ENCODE data around the gene PIK3CB.
"Not testable (repeated sequence)": the region's sequence is repeated elsewhere in the genome, so short reads cannot be mapped to it uniquely, and the experiment has no call there.

The PIK3CB gene

DNA sequence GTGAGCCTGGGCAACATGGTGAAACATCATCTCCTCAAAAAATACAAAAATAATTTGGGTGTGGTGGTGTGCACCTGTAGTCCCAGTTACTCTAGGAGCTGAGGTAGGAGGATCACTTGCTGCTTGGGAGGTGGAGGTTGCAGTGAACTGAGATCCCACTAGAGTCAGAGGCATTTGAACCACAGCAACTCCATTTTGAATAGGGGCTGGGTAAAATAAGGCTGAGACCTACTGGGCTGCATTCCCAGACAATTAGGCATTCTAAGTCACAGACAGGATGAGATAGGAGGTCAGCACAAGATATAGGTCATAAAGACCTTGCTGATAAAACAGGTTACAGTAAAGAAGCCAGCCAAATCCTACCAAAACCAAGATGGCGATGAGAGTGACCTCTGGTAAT, 12.1 kb upstream of the PIK3CB start:
- DNase-seq = not testable (repeated sequence)

DNA sequence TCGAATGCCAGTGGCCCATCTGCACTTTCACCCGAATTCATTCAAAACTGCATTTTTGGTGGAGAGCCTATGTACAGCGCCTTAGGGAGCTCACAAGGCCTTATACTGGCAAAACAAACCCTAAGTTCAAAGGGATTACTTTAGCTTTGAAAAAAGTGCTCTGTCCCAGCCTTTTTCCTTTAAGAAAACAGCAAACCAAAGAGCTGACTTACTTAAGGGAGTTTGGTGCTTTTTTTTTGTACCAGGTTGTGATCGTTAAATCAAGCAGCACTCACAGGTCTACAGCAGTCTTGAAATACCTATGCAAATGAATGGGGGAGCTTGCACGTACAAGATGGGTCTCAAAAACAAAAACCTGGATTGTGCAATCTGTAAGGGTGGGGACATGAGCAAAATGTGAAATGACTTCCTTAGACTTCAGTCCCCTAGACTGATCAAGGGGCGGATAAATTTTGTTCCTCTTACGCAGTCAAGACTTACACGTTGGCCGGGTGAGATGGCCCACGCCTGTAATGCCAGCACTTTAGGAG, 11.6 kb upstream of the PIK3CB start:
- no peak for DNase-seq

DNA sequence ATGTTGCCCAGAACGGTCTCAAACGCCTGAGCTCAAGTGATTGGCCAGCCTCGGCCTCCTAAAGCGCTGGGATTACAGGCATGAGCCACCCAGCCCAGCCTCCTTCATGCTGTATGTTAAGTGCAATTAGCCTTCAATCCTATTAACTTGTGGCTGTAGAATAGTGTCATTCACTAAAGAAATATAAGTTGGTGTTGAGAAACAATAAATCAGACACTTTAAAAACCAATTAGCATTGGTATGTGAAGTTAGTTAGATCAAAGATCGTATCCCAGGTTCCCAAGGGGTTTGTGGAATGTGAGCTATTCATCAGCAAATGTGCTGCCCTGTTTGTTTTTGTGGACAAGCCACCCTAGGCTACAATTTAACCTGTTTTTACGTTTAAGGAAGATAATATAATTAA, 11.0 kb upstream of the PIK3CB start:
- DNase-seq = no peak

DNA sequence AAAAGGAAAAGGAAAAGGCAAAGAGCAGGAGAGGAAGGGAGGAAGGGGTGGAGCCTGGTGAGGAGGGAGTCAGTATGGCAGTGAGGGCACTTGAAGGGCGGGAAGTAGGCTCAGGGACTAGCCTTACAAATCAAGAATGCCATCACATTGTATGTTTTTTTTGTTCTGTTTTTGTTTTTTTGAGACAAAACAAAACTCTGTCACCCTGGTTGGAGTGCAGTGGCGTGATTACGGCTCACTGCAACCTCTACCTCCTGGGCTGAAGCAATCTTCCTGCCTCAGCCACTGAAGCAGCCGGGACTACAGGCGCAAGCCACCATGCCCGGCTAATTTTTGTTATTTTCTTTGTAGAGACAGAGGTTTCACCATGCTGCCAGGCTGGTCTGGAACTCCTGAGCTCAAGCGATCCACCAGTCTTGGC, 10.5 kb upstream of the PIK3CB start:
- DNase-seq = no peak

DNA sequence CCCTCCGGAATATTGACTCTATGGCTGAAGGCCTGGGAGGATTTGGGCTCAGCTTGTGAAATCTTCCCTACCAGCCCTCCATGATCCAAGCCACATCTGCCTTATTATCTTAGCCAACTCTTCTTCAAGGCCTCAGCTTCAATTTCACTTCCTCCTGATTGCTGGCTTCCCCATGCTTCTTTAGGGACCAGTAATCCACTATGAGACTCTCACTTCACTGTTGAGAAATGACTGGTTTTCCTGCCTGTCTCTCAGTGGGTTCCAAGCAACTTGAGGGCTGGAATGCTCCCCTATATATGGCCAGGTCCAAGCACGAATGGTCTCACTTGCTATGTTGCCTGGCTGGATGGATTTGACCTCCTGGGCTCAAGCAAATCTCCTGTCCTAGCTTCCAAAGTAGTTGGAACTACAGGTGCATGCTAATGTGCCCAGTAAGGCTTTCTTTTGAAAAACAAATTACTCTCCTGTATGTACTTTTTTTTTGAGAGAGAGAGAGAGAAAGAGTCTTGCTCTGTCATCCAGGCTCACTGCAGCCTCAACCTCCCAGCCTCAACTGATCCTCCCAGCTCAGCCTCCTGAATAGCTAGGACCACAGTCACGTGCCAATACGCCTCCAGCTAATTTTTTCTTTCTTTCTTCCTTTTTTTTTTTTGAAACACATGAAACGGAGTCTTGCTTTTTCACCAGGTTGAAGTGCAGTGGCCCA, 7.9 kb upstream of the PIK3CB start:
- DNase-seq = peak in 2 of 56 donors; percentile 6 to 30

DNA sequence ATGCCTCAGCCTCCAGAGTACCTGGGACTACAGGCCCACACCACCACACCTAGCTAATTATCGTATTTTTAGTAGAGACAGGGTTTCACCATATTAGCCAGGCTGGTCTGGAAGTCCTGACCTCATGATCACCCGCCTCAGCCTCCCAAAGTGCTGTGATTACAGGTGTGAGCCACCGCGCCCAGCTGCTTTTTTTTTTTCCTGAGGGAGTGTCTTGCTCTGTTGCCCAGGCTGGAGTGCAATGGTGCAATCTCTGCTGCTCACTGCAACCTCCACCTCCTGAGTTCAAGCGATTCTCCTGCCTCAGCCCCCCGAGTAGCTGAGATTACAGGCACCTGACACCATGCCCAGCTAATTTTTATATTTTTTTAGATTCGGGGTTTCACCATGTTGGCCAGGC, 3.7 kb upstream of the PIK3CB start:
- not testable (repeated sequence) for DNase-seq

DNA sequence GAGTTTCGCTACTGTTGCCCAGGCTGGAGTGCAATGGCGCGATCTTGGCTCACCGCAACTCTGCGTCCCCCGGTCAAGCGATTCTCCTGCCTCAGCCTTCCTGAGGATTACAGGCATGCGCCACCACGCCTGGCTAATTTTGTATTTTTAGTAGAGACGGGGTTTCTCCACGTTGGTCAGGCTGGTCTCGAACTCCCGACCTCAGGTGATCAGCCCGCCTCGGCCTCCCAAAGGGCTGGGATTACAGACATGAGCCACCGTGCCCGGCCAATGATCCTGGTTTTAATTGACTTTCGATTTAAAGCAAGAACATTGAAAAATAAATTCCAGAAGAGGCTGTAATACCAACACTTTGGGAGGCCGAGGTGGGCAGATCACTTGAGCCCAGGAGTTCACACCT, 1.1 kb upstream of the PIK3CB start:
- DNase-seq = not testable (repeated sequence)

DNA sequence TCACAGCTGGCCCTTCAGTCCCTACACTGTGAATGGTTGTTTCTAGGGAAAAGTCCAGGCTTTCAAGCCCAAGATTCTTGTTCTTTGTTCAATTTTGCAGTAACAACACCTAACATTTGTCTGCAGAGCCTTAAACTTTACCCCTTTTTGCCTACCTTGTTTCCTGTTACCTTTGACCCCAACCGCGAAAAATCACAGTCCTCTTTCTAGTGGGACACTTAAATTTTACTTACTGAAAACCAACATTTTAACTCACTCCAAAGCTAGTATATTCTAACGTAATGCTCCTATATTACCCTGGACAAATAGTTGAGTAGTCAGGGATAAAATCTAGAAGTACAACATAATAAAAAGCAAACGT, 649 bp upstream of the PIK3CB start:
- no peak for DNase-seq

DNA sequence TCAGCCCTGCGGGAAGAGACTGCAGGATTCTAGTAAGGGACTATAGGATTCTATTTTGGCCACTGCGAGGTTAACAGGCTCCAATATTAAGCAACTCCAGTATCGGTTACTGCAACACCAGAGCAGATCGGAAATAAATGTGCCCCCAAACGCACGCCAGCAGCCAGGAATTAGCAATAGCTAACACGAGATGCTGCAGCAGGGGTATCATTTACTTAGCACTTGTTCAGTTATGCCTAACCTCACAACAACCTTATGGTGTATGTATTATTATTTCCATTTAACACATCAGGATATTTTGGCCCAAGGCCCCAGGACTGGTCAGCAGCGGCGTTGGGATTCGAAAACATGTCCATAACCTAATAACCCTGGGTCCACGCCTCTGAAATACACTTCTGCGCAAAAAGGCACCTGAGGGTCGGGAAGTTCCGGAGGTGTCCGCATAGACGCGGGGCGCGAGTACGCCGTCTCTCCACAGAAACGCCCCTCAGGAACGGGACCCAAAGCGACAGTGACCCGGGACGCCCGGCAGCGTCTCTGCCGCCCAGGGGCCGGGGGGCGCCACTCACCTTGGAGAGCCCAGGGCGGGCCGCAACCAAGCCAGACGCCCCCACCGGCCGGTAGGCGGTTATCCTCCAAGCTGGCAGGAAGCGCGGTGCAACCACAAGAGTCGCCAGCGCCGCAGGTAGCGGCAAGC, 681 bp downstream of the PIK3CB start:
- peak in 42 of 56 donors; percentile 7 to 79 (median 54) for DNase-seq

DNA sequence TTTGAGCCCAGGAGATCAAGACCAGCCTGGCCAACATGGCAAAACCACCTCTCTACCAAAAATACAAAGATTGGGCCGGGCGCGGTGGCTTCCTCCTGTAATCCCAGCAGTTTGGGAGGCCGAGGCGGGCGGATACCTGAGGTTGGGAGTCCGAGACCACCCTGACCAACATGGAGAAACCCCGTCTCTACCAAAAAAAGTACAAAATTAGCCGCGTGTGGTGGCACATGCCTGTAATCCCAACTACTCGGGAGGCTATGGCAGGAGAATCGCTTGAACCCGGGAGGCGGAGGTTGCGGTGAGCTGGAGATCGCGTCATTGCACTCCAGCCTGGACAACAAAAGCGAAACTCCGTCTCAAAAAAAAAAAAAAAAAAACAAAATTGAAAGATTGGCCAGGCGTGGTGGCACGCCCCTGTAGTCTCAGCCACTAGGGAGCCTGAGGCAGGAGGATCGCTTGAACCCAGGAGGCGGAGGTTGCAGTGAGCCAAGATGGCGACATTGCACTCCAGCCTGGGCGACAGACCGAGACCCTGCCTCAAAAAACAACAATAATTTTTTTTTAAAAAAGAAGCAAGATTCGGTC, 2.2 kb downstream of the PIK3CB start:
- DNase-seq = not testable (repeated sequence)

DNA sequence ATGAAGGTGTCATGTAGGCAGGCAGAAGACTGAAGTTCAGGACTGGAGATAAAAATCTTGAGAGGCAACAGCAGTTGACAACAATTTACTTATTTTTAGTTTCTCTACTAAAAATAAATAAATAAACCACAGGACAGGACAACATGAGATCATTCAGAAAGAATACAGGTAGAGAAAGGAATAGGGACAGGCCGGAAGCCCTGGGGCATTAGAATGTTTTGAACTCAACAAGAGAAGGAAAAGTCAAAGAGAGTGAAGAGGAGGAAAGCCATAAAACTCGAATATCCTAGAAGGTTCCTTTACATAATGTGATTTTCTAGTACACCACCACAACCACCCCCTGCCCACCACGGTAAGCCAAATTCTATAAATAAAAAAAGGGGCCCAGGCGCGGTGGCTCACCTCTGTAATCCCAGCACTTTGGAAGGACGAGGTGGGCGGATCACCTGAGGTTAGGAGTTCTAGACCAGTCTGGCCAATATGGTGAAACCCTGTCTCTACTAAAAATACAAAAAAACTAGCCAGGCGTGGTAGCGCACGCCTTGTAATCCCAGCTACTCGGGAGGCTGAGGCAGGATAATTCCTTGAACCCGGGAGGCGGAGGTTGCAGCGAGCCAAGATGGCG, 4.7 kb downstream of the PIK3CB start:
- no peak for DNase-seq

DNA sequence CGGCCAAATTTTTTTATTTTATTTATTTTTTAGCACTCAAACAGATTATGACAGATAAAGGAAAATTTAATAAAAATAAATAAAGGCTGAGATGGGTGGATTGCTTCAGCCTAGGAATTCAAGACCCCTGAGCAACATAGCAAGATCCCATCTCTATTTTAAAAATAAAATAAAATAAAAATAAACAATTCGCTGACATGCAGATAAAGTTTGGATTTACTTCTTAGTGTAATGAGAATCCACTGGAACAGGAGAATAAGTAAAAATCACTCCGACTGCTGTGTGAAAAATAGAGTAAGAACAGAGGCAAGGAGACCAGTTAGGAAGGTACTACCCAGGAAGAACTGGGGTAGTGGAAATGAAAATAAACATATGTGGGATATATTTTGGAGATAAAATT, 5.6 kb downstream of the PIK3CB start:
- no peak for DNase-seq

DNA sequence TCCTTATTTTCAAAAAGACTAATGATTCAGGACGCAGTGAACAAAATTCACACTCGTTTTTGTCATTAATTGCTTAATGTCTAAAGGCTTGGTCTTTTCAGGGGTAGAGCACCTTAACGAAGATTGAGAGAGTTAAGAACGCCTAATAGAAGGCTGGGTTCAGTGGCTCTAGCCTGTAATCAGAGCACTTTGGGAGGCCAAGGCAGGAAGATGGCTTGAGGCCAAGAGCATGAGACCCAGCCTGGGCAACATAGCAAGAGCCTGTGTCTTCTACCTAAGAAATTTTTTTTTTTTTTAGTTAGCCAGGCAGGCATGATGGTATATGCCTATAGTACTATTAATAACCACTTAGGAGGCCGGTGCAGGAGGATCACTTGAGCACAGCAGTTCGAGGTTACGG, 7.5 kb downstream of the PIK3CB start:
- no peak for DNase-seq

DNA sequence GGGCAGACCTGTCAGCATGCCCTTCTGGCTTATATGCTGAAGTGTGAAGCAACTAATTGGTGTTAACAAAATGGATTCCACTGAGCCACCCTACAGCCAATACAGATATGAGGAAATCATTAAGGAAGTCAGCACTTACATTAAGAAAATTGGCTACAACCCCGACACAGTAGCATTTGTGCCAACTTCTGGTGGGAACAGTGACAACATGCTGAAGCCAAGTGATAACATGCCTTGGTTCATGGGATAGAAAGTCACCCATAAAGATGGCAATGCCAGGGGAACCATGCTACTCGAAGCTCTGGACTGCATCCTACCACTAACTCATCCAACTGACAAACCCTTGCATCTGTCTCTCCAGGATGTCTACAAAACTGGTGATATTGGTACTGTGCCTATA, 9.4 kb downstream of the PIK3CB start:
- DNase-seq = no peak

DNA sequence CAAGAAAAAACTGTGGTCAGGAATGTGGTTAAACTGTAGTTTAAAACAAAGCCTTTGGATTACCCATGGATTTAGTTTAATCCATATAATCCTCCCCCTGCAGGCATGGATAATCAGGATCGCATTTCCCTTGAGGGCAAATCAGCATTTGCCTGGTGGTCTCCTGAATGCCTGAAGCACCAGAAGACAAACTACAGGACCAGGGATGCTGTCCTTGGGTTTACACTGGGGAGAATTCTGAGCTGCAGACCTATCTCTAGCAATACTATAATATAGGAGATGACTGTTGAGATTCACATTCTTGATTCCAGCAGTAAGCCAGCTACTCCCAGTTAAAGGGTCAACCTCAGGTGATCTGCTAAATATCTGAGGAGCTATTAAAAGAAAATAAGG, 10.6 kb downstream of the PIK3CB start:
- no peak for DNase-seq

DNA sequence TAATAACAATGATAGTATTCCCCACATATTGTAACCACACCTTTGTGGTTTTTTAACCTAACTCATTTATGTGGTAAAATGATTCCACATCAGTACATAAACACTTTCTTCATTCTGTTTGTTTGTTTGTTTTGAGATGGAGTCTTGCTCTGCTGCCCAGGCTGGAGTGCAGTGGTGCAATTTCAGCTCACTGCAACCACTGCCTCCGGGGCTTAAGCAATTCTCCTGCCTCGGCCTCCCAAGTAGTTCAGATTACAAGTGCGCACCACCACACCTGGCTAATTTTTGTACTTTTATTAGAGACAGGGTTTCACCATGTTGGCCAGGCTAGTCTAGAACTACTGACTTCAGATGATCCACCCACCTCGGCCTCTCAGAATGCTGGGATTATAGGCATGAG, 14.3 kb downstream of the PIK3CB start:
- DNase-seq = not testable (repeated sequence)

DNA sequence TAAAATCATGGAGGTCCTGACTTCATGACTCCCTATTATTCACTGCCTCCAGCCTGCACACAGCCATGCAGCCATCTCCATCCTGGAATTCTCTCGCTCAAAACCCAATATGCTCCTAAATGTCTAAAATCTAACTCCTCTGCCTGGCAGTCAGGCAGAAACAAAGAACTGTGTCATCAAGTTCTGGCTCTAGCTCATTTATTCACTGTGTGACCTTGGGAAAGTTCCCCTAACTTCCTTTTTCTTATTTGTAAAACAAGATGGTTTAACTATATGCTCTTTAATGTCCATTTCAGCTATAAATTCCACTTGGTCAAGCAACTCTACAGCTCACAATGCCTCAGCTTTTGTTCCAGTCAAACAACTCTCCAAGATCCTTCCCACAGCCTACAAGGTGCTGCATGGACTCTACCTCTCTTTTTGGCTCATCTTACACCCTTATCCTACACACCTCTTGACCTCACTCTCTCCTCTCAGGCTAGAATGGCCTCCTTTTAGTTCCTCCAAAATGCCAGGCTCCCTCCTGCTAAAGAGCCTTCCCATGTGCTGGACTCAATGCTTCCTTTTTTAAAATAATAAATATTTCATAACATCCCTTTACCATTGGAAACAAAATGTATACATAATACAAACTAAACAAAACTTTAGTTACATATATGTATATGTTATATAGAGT, 16.4 kb downstream of the PIK3CB start:
- no peak for DNase-seq

DNA sequence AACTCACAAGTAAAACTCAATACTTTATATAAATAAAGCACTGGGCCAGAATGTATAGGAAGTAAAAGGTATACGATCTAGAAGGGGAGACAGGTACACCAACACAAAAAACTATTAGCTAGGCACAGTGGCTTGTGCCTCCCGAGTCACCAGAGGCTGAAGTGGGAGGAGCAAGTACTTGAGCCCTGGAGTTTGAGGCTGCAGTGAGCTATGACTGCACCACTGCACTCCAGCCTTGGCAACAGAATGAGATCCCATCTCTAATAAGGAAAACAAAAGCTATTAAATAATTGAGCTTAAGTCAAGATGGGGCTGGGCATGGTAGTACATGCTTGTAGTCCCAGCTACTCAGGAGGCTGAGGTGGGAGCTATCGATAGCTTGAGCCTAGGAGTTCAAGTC, 17.0 kb downstream of the PIK3CB start:
- DNase-seq = no peak

DNA sequence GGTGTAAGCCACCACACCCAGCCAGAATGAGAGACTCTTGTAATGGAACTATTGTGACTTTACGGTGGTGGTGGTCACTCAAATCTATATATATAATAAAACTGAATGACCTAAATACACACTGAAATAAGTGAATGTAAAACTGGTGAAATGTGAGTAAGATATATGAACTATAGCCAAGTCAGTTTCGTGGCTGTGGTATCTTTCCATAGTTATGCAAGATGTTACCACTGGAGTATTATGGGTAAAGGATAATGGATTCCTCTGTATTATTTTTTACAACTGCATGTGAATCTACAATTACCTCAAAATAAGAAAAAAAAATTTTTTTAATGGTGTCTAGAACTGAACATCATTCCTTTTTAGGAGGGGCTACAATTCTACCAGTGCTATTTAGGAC, 21.9 kb downstream of the PIK3CB start:
- no peak for DNase-seq

DNA sequence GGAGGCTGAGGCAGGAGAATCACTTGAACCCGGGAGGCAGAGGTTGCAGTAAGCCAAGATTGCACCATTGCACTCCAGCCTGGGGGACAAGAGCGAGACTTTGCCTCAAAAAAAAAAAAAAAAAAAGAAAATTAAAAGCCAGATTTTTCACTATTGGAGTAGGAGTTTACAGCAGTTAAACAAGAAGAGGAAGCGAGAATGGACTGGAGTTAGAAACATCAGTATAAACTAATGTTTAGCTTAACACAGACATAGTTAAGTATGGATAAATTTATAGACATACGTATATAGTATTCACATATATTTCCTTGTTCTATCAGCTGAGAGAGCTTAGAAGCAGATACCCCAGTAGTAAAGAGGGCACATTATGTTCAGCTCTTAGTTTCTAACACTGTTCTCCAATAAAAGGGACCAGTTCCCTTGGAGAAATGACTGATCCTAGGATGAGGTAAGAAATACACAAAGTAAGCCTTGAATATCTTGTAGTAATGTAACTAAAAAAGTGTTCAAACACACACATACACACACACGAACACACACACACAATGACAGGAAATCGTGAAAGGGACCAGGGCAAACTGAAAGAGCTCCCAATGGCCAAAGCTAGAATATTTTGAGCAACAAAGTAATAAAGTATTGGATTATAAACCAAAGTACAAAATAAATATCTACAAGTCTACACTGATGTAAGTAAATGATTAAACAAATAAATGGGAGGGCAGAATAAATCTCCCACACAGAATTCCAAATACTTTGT, 25.1 kb downstream of the PIK3CB start:
- DNase-seq = no peak
